Ishikawa (cell line): ENCODE measurements around the gene NT5DC1.

Source experiments
- CEBPB ChIP-seq: IDR thresholded peaks from 2 replicates; pipeline ENCODE4 v1.6.1; 2012
- CREB1 ChIP-seq: IDR thresholded peaks from 2 replicates; pipeline ENCODE4 v1.6.1; 2012; ENCODE audit warnings: low read depth
- EGR1 ChIP-seq: IDR thresholded peaks from 2 replicates; pipeline ENCODE4 v1.6.1; 2012
- EP300 ChIP-seq: IDR thresholded peaks from 2 replicates; pipeline ENCODE4 v1.6.1; 2012; ENCODE audit warnings: borderline replicate concordance
- FOXM1 ChIP-seq: IDR thresholded peaks from 2 replicates; pipeline ENCODE4 v1.6.1; 2012; ENCODE audit warnings: low read depth, borderline replicate concordance
- MAX ChIP-seq: IDR thresholded peaks from 2 replicates; pipeline ENCODE4 v1.6.1; 2012
- NFIC ChIP-seq: IDR thresholded peaks from 2 replicates; pipeline ENCODE4 v1.6.1; 2012
- RAD21 ChIP-seq: IDR thresholded peaks from 2 replicates; pipeline ENCODE4 v1.6.1; 2012; ENCODE audit warnings: low read depth
- TAF1 ChIP-seq: IDR thresholded peaks from 2 replicates; pipeline ENCODE4 v1.6.1; 2012; ENCODE audit warnings: low read depth, mild to moderate bottlenecking
- TCF12 ChIP-seq: IDR thresholded peaks from 2 replicates; pipeline ENCODE4 v1.6.1; 2012; ENCODE audit warnings: low read depth
- TEAD4 ChIP-seq: IDR thresholded peaks from 2 replicates; pipeline ENCODE4 v1.6.1; 2012
- USF1 ChIP-seq: IDR thresholded peaks from 2 replicates; pipeline ENCODE4 v1.6.1; 2012
- YY1 ChIP-seq: IDR thresholded peaks from 2 replicates; pipeline ENCODE4 v1.6.1; 2012; ENCODE audit warnings: low read depth
- ZBTB7A ChIP-seq: IDR thresholded peaks from 2 replicates; pipeline ENCODE4 v1.6.1; 2012; ENCODE audit warnings: low read depth
- TF ChIP-seq, protein P1 (sequence below): IDR thresholded peaks from 2 replicates; pipeline ENCODE4 v1.6.1; 2012; ENCODE audit warnings: low read depth, mild to moderate bottlenecking

Gene NT5DC1

DNA sequence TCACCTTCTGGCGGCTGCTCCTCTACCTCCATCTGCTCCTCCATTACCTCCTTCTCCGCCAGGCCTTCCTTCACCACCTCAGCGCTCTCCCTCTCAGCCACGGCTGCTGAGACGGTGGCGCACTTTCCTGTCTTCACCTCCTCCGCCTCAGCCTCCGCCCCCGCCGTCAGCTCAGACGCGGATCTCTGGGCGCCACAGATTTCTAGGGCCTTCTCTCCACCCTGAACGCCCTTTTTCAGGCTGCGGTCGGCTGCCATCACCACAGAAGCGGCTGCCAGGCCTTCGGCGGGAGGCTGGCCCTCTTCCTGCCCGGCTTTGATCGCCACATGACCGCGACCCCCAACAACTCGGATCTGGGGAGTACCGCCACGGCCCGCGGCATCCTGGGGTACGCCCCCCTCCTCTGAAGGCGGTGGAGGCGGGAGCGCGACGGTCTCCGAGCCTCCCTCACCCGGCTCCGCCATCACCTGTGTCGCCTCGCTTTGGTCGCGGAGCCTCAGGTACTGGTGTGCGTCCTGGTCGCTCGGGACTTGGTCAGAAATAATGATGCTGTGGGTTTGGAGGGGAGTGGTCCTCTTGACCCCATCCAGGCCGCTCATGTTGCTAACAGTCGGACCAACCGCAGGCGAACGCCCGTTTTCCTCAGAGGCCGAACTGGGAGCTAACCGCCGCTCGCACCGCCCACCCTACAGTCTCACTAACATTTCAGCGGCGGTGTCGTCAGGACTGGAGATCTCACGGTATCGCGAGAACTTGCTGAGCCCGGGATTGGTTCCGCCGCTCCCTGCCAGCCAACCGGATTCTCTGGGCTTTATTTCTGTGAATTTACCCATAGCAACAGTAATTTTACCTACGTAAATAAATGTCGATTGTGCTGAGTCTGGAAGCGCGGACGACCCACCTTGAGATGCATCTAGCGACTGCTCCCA lies 178.8 kb downstream of the NT5DC1 start, which contains the start of gene TSPYL1:
TSPYL1 (minus strand) TSS at position 699 of the 929 bp plus-strand sequence; CDS start at position 599, 100 bp downstream.
- TF ChIP-seq TEAD4 (no peak; the same call in 1 of the 2 replicates), EP300 (no peak), EGR1 (peak; percentile 34; the same call in 1 of the 2 replicates), TAF1 (peak; percentile 73), MAX (peak; percentile 47; the same call in 1 of the 2 replicates), CREB1 (peak; percentile 49; the same call in 1 of the 2 replicates)

DNA sequence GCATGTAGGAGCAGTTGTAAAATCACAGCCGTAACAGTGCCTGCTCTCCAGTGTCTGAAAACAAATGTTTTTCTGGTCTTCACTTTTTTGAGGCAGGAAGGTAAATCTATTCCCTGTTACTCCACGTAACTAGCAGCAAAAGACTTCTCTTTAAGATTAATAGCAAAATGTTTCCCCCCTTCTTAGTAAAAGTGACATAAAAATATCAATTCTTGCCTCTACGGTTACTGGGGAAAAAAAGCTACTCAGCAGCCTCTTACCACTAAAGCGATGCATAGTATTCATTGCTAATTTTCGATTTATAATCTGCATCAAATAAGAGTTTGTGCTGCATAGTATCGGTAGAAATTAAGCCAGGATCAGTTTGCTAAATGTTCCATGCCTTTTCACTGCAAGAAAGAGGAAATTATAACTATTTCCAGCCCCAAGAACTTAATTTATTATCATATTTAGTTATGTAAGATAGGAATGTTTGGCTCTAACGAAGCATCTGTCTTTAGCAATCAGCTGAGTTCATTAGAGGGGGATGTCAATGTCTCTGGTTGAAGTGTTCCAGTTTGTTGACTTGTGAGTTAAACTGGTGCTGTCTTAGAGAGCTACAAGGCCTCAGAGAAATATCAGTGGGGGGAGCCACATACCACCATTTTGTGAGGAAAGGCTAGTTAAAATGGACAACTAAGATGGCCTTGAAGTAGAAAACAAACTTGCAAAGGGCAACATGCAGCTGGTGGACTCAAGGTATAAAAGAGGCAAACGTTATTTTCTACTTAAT lies 179.7 kb downstream of the NT5DC1 start:
- TF ChIP-seq TEAD4 (no peak), YY1 (0 out of 2 replicates have a peak, but pooled peaks have one; percentile 42), TAF1 (no peak), USF1 (no peak)

GRCh38 chr6:116280933-116281316 lies 180.3 kb downstream of the NT5DC1 start:
- TF ChIP-seq USF1 = no peak
- no peak for TF ChIP-seq CEBPB
- no peak for TF ChIP-seq FOXM1
- no peak for TF ChIP-seq TEAD4
- TF ChIP-seq, protein P1, sequence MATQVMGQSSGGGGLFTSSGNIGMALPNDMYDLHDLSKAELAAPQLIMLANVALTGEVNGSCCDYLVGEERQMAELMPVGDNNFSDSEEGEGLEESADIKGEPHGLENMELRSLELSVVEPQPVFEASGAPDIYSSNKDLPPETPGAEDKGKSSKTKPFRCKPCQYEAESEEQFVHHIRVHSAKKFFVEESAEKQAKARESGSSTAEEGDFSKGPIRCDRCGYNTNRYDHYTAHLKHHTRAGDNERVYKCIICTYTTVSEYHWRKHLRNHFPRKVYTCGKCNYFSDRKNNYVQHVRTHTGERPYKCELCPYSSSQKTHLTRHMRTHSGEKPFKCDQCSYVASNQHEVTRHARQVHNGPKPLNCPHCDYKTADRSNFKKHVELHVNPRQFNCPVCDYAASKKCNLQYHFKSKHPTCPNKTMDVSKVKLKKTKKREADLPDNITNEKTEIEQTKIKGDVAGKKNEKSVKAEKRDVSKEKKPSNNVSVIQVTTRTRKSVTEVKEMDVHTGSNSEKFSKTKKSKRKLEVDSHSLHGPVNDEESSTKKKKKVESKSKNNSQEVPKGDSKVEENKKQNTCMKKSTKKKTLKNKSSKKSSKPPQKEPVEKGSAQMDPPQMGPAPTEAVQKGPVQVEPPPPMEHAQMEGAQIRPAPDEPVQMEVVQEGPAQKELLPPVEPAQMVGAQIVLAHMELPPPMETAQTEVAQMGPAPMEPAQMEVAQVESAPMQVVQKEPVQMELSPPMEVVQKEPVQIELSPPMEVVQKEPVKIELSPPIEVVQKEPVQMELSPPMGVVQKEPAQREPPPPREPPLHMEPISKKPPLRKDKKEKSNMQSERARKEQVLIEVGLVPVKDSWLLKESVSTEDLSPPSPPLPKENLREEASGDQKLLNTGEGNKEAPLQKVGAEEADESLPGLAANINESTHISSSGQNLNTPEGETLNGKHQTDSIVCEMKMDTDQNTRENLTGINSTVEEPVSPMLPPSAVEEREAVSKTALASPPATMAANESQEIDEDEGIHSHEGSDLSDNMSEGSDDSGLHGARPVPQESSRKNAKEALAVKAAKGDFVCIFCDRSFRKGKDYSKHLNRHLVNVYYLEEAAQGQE = no peak
- no peak for TF ChIP-seq TCF12
- no peak for TF ChIP-seq EGR1
- no peak for TF ChIP-seq TAF1
- no peak for TF ChIP-seq ZBTB7A
- no peak for TF ChIP-seq CREB1
- TF ChIP-seq MAX = no peak
- TF ChIP-seq NFIC = no peak
- TF ChIP-seq RAD21 = no peak
- TF ChIP-seq EP300 = no peak
- no peak for TF ChIP-seq YY1

- TF ChIP-seq CREB1 = no peak
Measured at GRCh38 chr6:116282698-116283097, 182.0 kb downstream of the NT5DC1 start.

GRCh38 chr6:116283191-116283590 lies 182.5 kb downstream of the NT5DC1 start:
- no peak for TF ChIP-seq MAX
- TF ChIP-seq USF1 = no peak
- TF ChIP-seq, protein P1 = no peak
- no peak for TF ChIP-seq CEBPB
- TF ChIP-seq ZBTB7A = no peak
- TF ChIP-seq NFIC = no peak
